RCC 7860 (cell line): ENCODE measurements around the gene B3GNT3.

Experiments
- DNase-seq: peaks from one replicate; pipeline ENCODE4 v3.0.0-alpha.2; 2015; ENCODE audit warnings: low spot score
- FAIRE-seq: peaks from 2 replicates; lab custom pipeline; 2012; peaks lifted over from hg19 to GRCh38; lab: Jason Lieb, UNC

Gene B3GNT3

GRCh38 chr19:17831419-17831888, 36.5 kb downstream of the B3GNT3 start:
- DNase-seq (no peak), FAIRE-seq (no peak)

GRCh38 chr19:17832443-17833208, 37.7 kb downstream of the B3GNT3 start:
- DNase-seq (no peak), FAIRE-seq (no peak)

GRCh38 chr19:17834350-17835181, 39.6 kb downstream of the B3GNT3 start:
- DNase-seq (no peak), FAIRE-seq (no peak)

- DNase-seq = no peak
- FAIRE-seq = no peak
These were observed 40.5 kb downstream of the B3GNT3 start for GRCh38 chr19:17835182-17836006.

- FAIRE-seq (no peak), DNase-seq (no peak)
These were observed 41.6 kb downstream of the B3GNT3 start for GRCh38 chr19:17836530-17836929.

GRCh38 chr19:17837972-17838371, 43.0 kb downstream of the B3GNT3 start:
- DNase-seq = no peak
- no peak for FAIRE-seq

- FAIRE-seq (no peak), DNase-seq (no peak)
These were observed 45.1 kb downstream of the B3GNT3 start for GRCh38 chr19:17840019-17840418.

- FAIRE-seq = no peak
- DNase-seq = no peak
These were observed 46.5 kb downstream of the B3GNT3 start for GRCh38 chr19:17841371-17841809.

GRCh38 chr19:17841810-17842662, 47.1 kb downstream of the B3GNT3 start:
- no peak for DNase-seq
- no peak for FAIRE-seq

GRCh38 chr19:17842663-17843291, 47.8 kb downstream of the B3GNT3 start:
- no peak for DNase-seq
- no peak for FAIRE-seq

GRCh38 chr19:17843292-17843827, 48.4 kb downstream of the B3GNT3 start:
- DNase-seq (no peak), FAIRE-seq (no peak)

GRCh38 chr19:17843908-17844490, 49.1 kb downstream of the B3GNT3 start:
- no peak for FAIRE-seq
- DNase-seq = no peak

GRCh38 chr19:17846146-17846545, 51.2 kb downstream of the B3GNT3 start:
- DNase-seq = no peak
- FAIRE-seq = no peak

- FAIRE-seq = no peak
- no peak for DNase-seq
These were observed 52.8 kb downstream of the B3GNT3 start, which contains the start of gene JAK3 for GRCh38 chr19:17847538-17848366. TSS of gene JAK3 (minus strand) at chr19:17847982. CDS start at chr19:17844417, 3,565 bp downstream.

- DNase-seq (no peak), FAIRE-seq (no peak)
These were observed 53.8 kb downstream of the B3GNT3 start for GRCh38 chr19:17848595-17849292.

- DNase-seq (no peak), FAIRE-seq (no peak)
These were observed 59.1 kb downstream of the B3GNT3 start for GRCh38 chr19:17854061-17854460.
